DMS 273 (cell line): ENCODE data around the gene SDF2L1.

Source experiments
- DNase-seq: peaks from one replicate; lab custom pipeline; 2025; ENCODE audit not compliant: unreplicated experiment; lab: John Stamatoyannopoulos, UW

The SDF2L1 gene

GRCh38 chr22:21622011-21622918, 19.8 kb upstream of the SDF2L1 start:
- DNase-seq: no peak

GRCh38 chr22:21622919-21623647, 19.0 kb upstream of the SDF2L1 start:
- peak; percentile 41 for DNase-seq

GRCh38 chr22:21623648-21623970, 18.5 kb upstream of the SDF2L1 start:
- peak; percentile 36 for DNase-seq

GRCh38 chr22:21624120-21624879, 17.8 kb upstream of the SDF2L1 start:
- DNase-seq: peak; percentile 73

- peak; percentile 26 for DNase-seq
Observed at GRCh38 chr22:21624880-21625791, 17.0 kb upstream of the SDF2L1 start.

GRCh38 chr22:21626073-21626734, 15.9 kb upstream of the SDF2L1 start:
- no peak for DNase-seq

GRCh38 chr22:21626735-21627469, 15.2 kb upstream of the SDF2L1 start:
- peak; percentile 87 for DNase-seq

- DNase-seq: no peak
Observed at GRCh38 chr22:21628386-21629254, 13.5 kb upstream of the SDF2L1 start.

- DNase-seq: peak; percentile 94
Observed at GRCh38 chr22:21629255-21630149, 12.6 kb upstream of the SDF2L1 start, which contains the start of gene YDJC. YDJC (minus strand) TSS chr22:21630022; CDS start chr22:21630014, 8 bp downstream.

GRCh38 chr22:21631025-21631424, 11.1 kb upstream of the SDF2L1 start:
- DNase-seq: no peak

GRCh38 chr22:21632237-21632895, 9.7 kb upstream of the SDF2L1 start, which contains the start of gene CCDC116:
CCDC116 (plus strand) TSS chr22:21632760; CDS start chr22:21633182, 422 bp downstream.
- DNase-seq: peak; percentile 13

GRCh38 chr22:21632931-21633330, 9.2 kb upstream of the SDF2L1 start:
- no peak for DNase-seq

GRCh38 chr22:21633481-21633880, 8.6 kb upstream of the SDF2L1 start:
- no peak for DNase-seq

- DNase-seq: no peak
Observed at GRCh38 chr22:21634081-21634480, 8.0 kb upstream of the SDF2L1 start.

- no peak for DNase-seq
Observed at GRCh38 chr22:21634844-21635243, 7.3 kb upstream of the SDF2L1 start.

GRCh38 chr22:21635771-21636510, 6.2 kb upstream of the SDF2L1 start:
- DNase-seq: no peak
